Peyer's patch (tissue), 4 donors: ENCODE results near the gene TRIM38.

Source experiments
- CTCF ChIP-seq, 6 experiments: fragments of 450-650 bp in 4 of 6; fragments of 200-600 bp in 2 of 6; sonication (generic) in 1 of 6; IDR thresholded peaks; one replicate each; pipeline ENCODE4 v1.5.1; 2017 to 2019; ENCODE audit warnings: antibody characterized with exemption in 6 of 6, mild to moderate bottlenecking in 3 of 6, moderate library complexity in 1 of 6
- POLR2A ChIP-seq, 2 donors: fragments of 450-650 bp; IDR thresholded peaks; one replicate each; pipeline ENCODE4 v1.5.1; 2017; ENCODE audit warnings: antibody characterized with exemption in 2 of 2, mild to moderate bottlenecking in 2 of 2, moderate library complexity in 2 of 2

- peak in 1 of 6 experiments; percentile 6 for TF ChIP-seq CTCF (IDR thresholded peaks at IDR 0.05)
- peak; percentile 96 to 97 for TF ChIP-seq POLR2A (IDR thresholded peaks at IDR 0.05)
Measured at GRCh38 chr6:26033085-26033940, 70.7 kb downstream of the TRIM38 start.
